IMR-90 (cell line): ENCODE data around the gene KHK. TPM values are rescaled to one million over a fixed set of nuclear protein-coding genes. Genes with fewer than 3 reads are reported as not detected.

Experiments
- ATAC-seq: fragments of 200-7000 bp; cut with Tn5 transposase; 2 replicates; pipeline ENCODE4 v1.9.1; 2020; ENCODE audit warnings: low read depth, mild to moderate bottlenecking, moderate library complexity
- BruUV-seq: library from RNA; stranded (reverse); fragments of 400-500 nt; replicated peaks from 2 replicates; lab custom pipeline; 2021; lab: Mats Ljungman, UMichigan
- CTCF ChIA-PET: fragments of 300-600 bp; formaldehyde crosslinking; extraction: SDS; loops from one replicate; lab custom pipeline; 2021; ENCODE audit warnings: antibody characterized with exemption; lab: Yijun Ruan, JAX
- POLR2A ChIA-PET: fragments of 300-600 bp; sonication (Branson Sonifier 250); formaldehyde crosslinking; loops from one replicate; lab custom pipeline; 2022; ENCODE audit warnings: antibody characterized with exemption; ENCODE audit not compliant: unreplicated experiment; lab: Charles Lee
- DNase-seq: peaks from one replicate; pipeline ENCODE4 v3.0.0; 2013
- H2AFZ ChIP-seq: replicated peaks from 2 replicates; pipeline ENCODE3; 2013; ENCODE audit warnings: low read length, mild to moderate bottlenecking; ENCODE audit not compliant: poor library complexity
- H2AK5ac ChIP-seq: 2 replicates; pipeline ENCODE4 v1.6.1; 2013; ENCODE audit warnings: low read depth, low read length, inconsistent platforms
- H2AK9ac ChIP-seq: replicated peaks from 2 replicates; pipeline ENCODE3; 2013; ENCODE audit warnings: mild to moderate bottlenecking, low read depth, low read length, moderate library complexity; ENCODE audit not compliant: poor library complexity
- H2BK120ac ChIP-seq: 2 replicates; pipeline ENCODE4 v1.6.1; 2013; ENCODE audit warnings: low read depth, low read length, inconsistent platforms
- H2BK15ac ChIP-seq: 3 replicates; pipeline ENCODE4 v1.6.1; 2013; ENCODE audit warnings: low read depth, low read length, inconsistent platforms
- H2BK20ac ChIP-seq: 2 replicates; pipeline ENCODE4 v1.6.1; 2013; ENCODE audit warnings: low read depth, mild to moderate bottlenecking, inconsistent platforms, low read length, moderate library complexity
- H2BK5ac ChIP-seq: 2 replicates; pipeline ENCODE4 v1.6.1; 2013; ENCODE audit warnings: mild to moderate bottlenecking, low read depth, low read length, inconsistent platforms; ENCODE audit not compliant: poor library complexity, severe bottlenecking
- H3K14ac ChIP-seq: replicated peaks from 2 replicates; pipeline ENCODE4 v1.6.1; 2013; ENCODE audit warnings: low read depth, low read length, inconsistent platforms
- H3K18ac ChIP-seq: 2 replicates; pipeline ENCODE4 v1.6.1; 2013; ENCODE audit warnings: low read depth, low read length, control low read depth
- H3K23ac ChIP-seq: 2 replicates; pipeline ENCODE4 v1.6.1; 2013; ENCODE audit warnings: low read depth, low read length, inconsistent platforms
- H3K27ac ChIP-seq: 2 replicates; pipeline ENCODE4 v1.5.1; 2013; ENCODE audit warnings: mild to moderate bottlenecking, control low read depth, low read length; ENCODE audit not compliant: insufficient read depth
- H3K27me3 ChIP-seq: 2 replicates; pipeline ENCODE4 v1.6.1; 2013; ENCODE audit warnings: low read length; ENCODE audit not compliant: control insufficient read depth, insufficient read depth
- H3K36me3 ChIP-seq: 2 replicates; pipeline ENCODE4 v1.6.1; 2013; ENCODE audit warnings: low read length, mixed read lengths; ENCODE audit not compliant: control insufficient read depth, insufficient read depth
- H3K4ac ChIP-seq: 2 replicates; pipeline ENCODE4 v1.6.1; 2013; ENCODE audit warnings: low read depth, low read length, inconsistent platforms
- H3K4me1 ChIP-seq: 2 replicates; pipeline ENCODE4 v1.6.1; 2013; ENCODE audit warnings: low read length, mixed read lengths; ENCODE audit not compliant: control insufficient read depth, insufficient read depth
- H3K4me2 ChIP-seq: 2 replicates; pipeline ENCODE4 v1.6.1; 2013; ENCODE audit warnings: low read depth, mild to moderate bottlenecking, control low read depth, low read length, moderate library complexity
- H3K4me3 ChIP-seq: 2 replicates; pipeline ENCODE4 v1.5.1; 2013; ENCODE audit warnings: low read depth, mild to moderate bottlenecking, control low read depth, low read length, moderate library complexity; ENCODE audit not compliant: insufficient read depth
- H3K56ac ChIP-seq: 2 replicates; pipeline ENCODE4 v1.6.1; 2013; ENCODE audit warnings: low read length, inconsistent platforms; ENCODE audit not compliant: insufficient read depth; ENCODE audit errors: extremely low read depth
- H3K79me1 ChIP-seq, 2 experiments: 2 replicates each; pipeline ENCODE4 v1.6.1; 2013; ENCODE audit warnings: low read length in 2 of 2, inconsistent platforms in 1 of 2, low read depth in 1 of 2
- H3K9ac ChIP-seq: 2 replicates; pipeline ENCODE4 v1.6.1; 2013; ENCODE audit warnings: low read depth, low read length, control low read depth
- H3K9me1 ChIP-seq: 2 replicates; pipeline ENCODE4 v1.6.1; 2013; ENCODE audit warnings: low read length, inconsistent platforms; ENCODE audit not compliant: insufficient read depth
- H3K9me3 ChIP-seq: 2 replicates; pipeline ENCODE4 v1.6.1; 2013; ENCODE audit warnings: low read length; ENCODE audit not compliant: control insufficient read depth, insufficient read depth
- H4K20me1 ChIP-seq: 2 replicates; pipeline ENCODE4 v1.6.1; 2013; ENCODE audit warnings: low read length, inconsistent platforms; ENCODE audit not compliant: insufficient read depth
- H4K5ac ChIP-seq: 2 replicates; pipeline ENCODE4 v1.6.1; 2013; ENCODE audit warnings: mild to moderate bottlenecking, low read depth, low read length, control low read depth
- H4K8ac ChIP-seq, 2 experiments: 2 replicates each; pipeline ENCODE4 v1.6.1; 2013; ENCODE audit warnings: low read depth in 2 of 2, low read length in 2 of 2, control low read depth in 1 of 2, inconsistent platforms in 1 of 2
- H4K91ac ChIP-seq: 2 replicates; pipeline ENCODE4 v1.6.1; 2013; ENCODE audit warnings: low read depth, low read length, inconsistent platforms; ENCODE audit not compliant: insufficient read depth
- BHLHE40 ChIP-seq: fragments of 150-350 bp; IDR thresholded peaks from 2 replicates; pipeline ENCODE4 v1.6.1; 2016; ENCODE audit warnings: mild to moderate bottlenecking, low read depth, low read length
- CEBPB ChIP-seq: IDR thresholded peaks from 2 replicates; pipeline ENCODE4 v1.6.1; 2012; ENCODE audit warnings: low read depth, low read length, improper control_type of control experiment
- FOS ChIP-seq: fragments of 150-350 bp; IDR thresholded peaks from 2 replicates; pipeline ENCODE4 v1.6.1; 2016; ENCODE audit warnings: low read depth, low read length
- MAFK ChIP-seq: IDR thresholded peaks from 2 replicates; pipeline ENCODE4 v1.6.1; 2012; ENCODE audit warnings: low read depth, low read length, improper control_type of control experiment
- RAD21 ChIP-seq: IDR thresholded peaks from 2 replicates; pipeline ENCODE4 v1.6.1; 2012; ENCODE audit warnings: low read length, improper control_type of control experiment
- RFX5 ChIP-seq: IDR thresholded peaks from 2 replicates; pipeline ENCODE4 v1.8.0; 2012; ENCODE audit warnings: low read depth, mild to moderate bottlenecking, low read length, moderate library complexity
- SMC3 ChIP-seq: fragments of 150-350 bp; IDR thresholded peaks from 2 replicates; pipeline ENCODE4 v1.6.1; 2016; ENCODE audit warnings: low read depth, mild to moderate bottlenecking, antibody characterized with exemption, low read length, moderate library complexity
- WGBS, 2 experiments: methylation state at CpG; one replicate each; pipeline versions ENCODE4 v1.1.5 to v1.1.7; 2013; ENCODE audit warnings: missing lambda C conversion rate in 2 of 2; ENCODE audit not compliant: insufficient read length in 1 of 2; ENCODE audit errors: extremely low coverage in 2 of 2; 5-methylcytosine and 5-hydroxymethylcytosine counted together
- dilution Hi-C: fragments of 300-500 bp; cut with HindIII; formaldehyde crosslinking; loops from one replicate; pipeline ENCODE4 v1.14.3; 2018; ENCODE audit warnings: low sequenced_read_pairs; ENCODE audit not compliant: unreplicated experiment
- in situ Hi-C: fragments of 300-500 bp; cut with MboI; formaldehyde crosslinking; loops from 3 replicates; pipeline ENCODE4 v1.14.3; 2019; ENCODE audit warnings: low sequenced_read_pairs, inconsistent platforms, mixed read lengths
- intact Hi-C: fragments of 100-400 bp; cut with micrococcal nuclease; formaldehyde crosslinking; loops from 2 replicates; pipeline ENCODE4 v1.10.0; 2022
- polyA plus RNA-seq, 3 experiments: library from polyadenylated mRNA; depleted of rRNA; stranded (reverse); fragments of >200 nt; gene quantifications; 2 replicates each; pipeline ENCODE4 v1.2.3, GENCODE V29; 2012; ENCODE audit warnings: low replicate concordance in 1 of 3
- total RNA-seq: library from RNA; depleted of rRNA; stranded (reverse); fragments of >200 nt; gene quantifications from 2 replicates; pipeline ENCODE4 v1.2.3, GENCODE V29; 2012
- TF ChIP-seq, protein P1 (sequence below): conservative IDR thresholded peaks from 2 replicates; pipeline ENCODE4 v1.5.1; 2012; ENCODE audit warnings: mild to moderate bottlenecking, low read depth, low read length, improper control_type of control experiment
- TF ChIP-seq, protein P2 (sequence below): fragments of 150-350 bp; IDR thresholded peaks from 2 replicates; pipeline ENCODE4 v1.6.1; 2017; ENCODE audit warnings: mild to moderate bottlenecking, antibody characterized with exemption, low read length, low read depth
- TF ChIP-seq, protein P3 (sequence below): fragments of 150-350 bp; IDR thresholded peaks from 2 replicates; pipeline ENCODE4 v1.6.1; 2016; ENCODE audit warnings: low read depth, mild to moderate bottlenecking, low read length, moderate library complexity, borderline replicate concordance

KHK gene
- total and polyA plus RNA-seq, 2 of the 4 experiments (the other 2 are of a cell fraction), result 0.72 to 0.82 TPM

DNA sequence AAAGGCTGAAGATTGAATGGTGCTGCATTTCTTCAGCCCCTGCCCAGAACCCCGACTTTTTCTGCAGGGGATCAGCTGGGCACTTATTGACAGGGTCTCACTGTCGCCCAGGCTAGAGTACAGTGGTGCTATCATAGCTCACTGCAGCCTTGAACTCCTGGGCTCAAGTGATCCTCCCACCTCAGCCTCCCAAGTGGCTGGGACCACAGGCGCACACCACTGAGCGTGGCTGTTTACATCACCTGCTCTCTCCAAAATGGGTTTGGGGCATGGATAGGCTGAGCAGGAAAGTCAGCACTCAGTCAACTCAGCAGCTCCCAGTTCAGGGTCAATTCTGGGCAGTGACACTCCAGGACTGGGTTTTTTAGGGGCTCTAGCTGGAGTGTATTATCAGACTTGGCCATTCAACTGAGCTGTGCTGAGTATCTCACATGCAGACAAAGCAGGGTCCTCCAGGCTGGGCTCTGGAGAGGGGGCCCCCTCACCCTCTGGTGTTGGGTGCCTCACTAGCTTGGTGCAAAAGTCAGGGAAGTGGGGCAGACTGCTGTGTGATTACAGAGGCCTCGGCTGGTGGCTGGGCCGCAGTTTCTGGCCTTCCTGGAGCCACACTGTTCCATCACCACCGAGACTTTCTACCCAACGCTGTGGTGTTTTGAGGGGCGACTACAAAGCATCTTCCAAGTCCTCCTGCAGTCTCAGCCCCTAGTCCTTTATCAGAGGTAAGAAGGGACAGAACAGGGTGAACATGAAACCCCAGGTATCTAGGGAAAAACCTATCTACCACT lies 41.5 kb downstream of the KHK start (continued):
- no peak for TF ChIP-seq RAD21

DNA sequence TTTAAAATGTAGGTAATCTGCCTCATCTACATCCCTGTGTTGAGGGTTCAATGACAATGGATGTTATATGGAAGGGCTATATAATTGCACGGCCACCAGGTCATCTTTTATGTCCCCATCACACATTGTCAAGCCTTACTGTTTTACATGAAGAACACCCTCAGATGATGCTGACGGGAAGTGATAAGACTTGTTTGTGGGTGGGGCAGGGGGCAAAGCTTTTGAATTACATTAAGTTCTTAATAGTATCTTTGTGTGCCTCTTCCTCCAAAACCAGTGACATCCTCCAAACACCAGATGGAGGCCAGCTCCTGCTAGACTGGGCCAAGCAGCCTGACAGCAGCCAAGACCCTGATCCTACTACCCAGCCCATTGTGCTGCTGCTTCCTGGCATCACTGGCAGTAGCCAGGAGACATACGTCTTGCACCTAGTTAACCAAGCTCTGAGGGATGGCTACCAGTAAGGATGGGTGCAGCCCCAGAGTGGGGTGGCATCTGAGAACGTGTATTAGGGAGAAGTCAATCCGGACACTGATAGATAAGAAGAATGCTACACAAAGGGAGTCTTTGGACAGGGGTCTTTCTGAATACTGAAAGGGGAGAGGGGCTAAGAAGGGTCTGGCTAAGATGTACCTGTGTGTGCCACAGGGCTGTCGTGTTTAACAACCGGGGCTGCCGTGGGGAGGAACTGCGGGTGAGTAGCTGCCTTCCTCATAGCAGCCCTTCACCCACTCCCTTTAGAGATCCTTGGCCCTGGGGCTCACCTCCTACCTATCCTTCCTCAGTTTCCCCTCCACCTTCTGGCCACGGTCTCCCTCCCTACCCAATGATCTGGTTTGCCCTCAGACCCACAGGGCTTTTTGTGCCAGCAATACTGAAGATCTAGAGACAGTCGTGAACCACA lies 42.3 kb downstream of the KHK start:
- Histone ChIP-seq H3K9me3 (no peaks in the 10 kb centered on the region), H4K8ac (no peak overlapping the region), H3K9ac (no peak overlapping the region), H2AK5ac (no peak overlapping the region), H3K23ac (no peak overlapping the region), H3K9me1 (peaks cover 12% of the 10 kb centered on the region), H2AFZ (no peak overlapping the region), H2BK15ac (no peak overlapping the region), H4K91ac (no peak overlapping the region), H3K27ac (no peak overlapping the region), H3K56ac (no peak overlapping the region), H4K20me1 (peaks cover 15% of the 10 kb centered on the region), H3K4me2 (no peak overlapping the region), H2AK9ac (peak overlapping the region; percentile 51), H3K18ac (no peak overlapping the region), H3K4me1 (peaks cover 9% of the 10 kb centered on the region), H3K27me3 (peaks cover 4% of the 10 kb centered on the region), H3K36me3 (peaks cover 34% of the 10 kb centered on the region), H3K14ac (no peak overlapping the region), H2BK5ac (no peak overlapping the region), H3K4ac (no peak overlapping the region), H2BK20ac (no peak overlapping the region), H4K5ac (no peak overlapping the region), H3K79me1 (peaks cover 14 to 23% of the 10 kb centered on the region in 2 experiments), H2BK120ac (no peak overlapping the region), H3K4me3 (no peak overlapping the region)
- no peak for DNase-seq
- 83% methylated on average over 6 of the region's 11 CpGs; no CpG with 5 or more reads in 1 of the 2 experiments for WGBS, 2 experiments
- in situ Hi-C loops, result no loop called here
- no TSS peak for BruUV-seq
- dilution Hi-C loops, result no loop called here
- no peak for ATAC-seq
- intact Hi-C loops, result no loop called here
- CTCF ChIA-PET, result interaction anchor here (0.6 to 1.1 kb wide), 2 partner anchors 9 to 174 kb away, joined by 3 read pairs; no protein-coding TSS in a partner anchor
- POLR2A ChIA-PET, result no interaction called here
- TF ChIP-seq, protein P1, sequence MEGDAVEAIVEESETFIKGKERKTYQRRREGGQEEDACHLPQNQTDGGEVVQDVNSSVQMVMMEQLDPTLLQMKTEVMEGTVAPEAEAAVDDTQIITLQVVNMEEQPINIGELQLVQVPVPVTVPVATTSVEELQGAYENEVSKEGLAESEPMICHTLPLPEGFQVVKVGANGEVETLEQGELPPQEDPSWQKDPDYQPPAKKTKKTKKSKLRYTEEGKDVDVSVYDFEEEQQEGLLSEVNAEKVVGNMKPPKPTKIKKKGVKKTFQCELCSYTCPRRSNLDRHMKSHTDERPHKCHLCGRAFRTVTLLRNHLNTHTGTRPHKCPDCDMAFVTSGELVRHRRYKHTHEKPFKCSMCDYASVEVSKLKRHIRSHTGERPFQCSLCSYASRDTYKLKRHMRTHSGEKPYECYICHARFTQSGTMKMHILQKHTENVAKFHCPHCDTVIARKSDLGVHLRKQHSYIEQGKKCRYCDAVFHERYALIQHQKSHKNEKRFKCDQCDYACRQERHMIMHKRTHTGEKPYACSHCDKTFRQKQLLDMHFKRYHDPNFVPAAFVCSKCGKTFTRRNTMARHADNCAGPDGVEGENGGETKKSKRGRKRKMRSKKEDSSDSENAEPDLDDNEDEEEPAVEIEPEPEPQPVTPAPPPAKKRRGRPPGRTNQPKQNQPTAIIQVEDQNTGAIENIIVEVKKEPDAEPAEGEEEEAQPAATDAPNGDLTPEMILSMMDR, result no peak
- TF ChIP-seq CEBPB (no peak), MAFK (no peak), FOS (no peak), RFX5 (no peak), SMC3 (no peak), BHLHE40 (no peak), RAD21 (no peak)
- TF ChIP-seq, protein P2, sequence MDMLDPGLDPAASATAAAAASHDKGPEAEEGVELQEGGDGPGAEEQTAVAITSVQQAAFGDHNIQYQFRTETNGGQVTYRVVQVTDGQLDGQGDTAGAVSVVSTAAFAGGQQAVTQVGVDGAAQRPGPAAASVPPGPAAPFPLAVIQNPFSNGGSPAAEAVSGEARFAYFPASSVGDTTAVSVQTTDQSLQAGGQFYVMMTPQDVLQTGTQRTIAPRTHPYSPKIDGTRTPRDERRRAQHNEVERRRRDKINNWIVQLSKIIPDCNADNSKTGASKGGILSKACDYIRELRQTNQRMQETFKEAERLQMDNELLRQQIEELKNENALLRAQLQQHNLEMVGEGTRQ, result no peak
- TF ChIP-seq, protein P3, sequence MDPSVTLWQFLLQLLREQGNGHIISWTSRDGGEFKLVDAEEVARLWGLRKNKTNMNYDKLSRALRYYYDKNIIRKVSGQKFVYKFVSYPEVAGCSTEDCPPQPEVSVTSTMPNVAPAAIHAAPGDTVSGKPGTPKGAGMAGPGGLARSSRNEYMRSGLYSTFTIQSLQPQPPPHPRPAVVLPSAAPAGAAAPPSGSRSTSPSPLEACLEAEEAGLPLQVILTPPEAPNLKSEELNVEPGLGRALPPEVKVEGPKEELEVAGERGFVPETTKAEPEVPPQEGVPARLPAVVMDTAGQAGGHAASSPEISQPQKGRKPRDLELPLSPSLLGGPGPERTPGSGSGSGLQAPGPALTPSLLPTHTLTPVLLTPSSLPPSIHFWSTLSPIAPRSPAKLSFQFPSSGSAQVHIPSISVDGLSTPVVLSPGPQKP, result no peak
